GM21390 (cell line): ENCODE measurements around the gene CYFIP1.

Source experiments
- ATAC-seq: cut with Tn5 transposase; IDR thresholded peaks from one replicate; pipeline ENCODE4 v1.9.1; 2021; ENCODE audit not compliant: unreplicated experiment

The CYFIP1 gene

GRCh38 chr15:22969489-22969888 is 10.7 kb downstream of the CYFIP1 start:
- no peak for ATAC-seq

GRCh38 chr15:22968366-22968765 is 11.8 kb downstream of the CYFIP1 start:
- ATAC-seq = no peak

DNA sequence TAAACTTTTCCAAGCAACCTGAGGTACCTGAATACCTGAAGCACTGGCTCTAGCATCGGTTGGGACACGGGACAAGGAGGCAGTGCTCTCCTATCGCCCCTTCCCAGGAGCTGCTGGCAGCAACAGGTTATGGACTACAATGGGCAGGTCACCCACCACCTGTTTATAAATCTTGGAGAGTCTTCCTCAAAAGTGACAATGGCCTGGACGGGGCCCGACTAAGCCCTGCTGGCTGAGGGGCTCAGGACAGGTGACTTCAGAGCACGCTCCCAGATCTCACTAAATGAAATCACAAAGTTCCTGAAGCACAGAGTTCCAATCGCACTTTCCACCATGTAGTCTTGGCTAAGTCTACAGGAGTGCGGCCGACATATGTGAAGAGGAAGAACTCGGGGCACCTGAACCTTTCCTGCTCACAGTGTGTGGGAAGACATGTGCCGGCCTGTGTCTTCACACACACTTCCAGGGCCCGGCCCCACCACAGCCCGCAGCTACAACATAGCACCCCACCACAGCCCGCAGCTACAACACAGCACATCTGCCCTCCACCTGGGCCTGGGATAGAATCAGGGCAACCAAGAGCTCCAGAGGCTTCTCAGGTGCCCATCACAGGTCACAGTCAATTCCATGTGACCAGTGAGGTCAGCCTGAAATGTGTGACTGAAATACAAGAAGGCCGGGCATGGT is 12.9 kb downstream of the CYFIP1 start:
- ATAC-seq = no peak

DNA sequence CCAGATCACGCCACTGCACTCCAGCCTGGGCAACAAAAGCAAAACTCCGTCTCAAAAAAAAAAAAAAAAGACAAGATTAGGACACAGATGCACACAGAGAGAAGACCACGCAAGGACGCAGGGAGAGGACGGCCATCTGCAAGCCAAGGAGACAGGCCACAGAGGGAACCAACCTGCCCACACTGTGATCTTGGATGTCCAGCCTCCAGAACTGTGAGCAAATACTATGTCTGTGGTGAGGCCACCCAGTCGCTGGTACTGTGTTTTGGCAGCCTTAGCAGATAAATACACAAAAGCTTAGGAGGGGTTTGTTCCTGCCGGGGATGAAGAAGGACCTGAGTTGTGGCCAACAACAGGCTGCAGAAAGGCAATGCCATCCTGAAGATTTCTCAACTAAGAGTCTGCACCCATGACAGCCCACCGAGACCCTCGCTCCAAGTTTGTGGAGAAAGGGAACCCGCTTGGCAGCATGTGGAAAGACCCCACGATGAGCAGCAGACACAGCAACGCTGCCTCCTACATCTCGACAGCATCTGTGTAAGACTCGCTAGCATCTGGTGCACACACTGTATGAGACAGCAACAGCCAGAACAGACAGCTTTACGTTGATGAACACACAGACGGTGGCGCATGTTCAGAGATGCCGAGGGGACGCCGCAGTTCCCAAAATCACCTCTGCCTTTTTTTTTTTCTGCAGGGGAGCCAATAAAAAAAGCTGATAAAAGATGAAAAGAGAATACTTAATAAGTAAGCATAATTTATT is 13.7 kb downstream of the CYFIP1 start:
- no peak for ATAC-seq

DNA sequence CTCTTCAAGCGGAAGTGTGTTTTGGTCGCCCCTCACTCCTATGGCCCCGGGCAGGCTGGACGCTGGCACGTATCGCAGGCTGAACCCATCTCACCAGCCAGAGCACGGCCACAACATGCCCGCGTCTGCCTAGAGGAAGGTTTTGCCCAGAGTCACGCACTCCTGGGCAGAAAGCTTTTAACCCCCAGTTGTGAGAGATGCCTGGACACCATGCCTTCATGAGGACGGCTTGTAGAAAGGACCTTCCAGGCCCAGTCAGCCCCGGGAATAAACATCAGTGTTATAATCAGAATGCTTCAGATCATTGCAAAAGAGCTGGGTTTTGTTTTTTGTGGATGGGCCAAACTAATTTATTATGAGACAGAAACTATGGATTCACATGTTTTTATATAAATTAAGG is 16.5 kb downstream of the CYFIP1 start:
- ATAC-seq = no peak

GRCh38 chr15:22962611-22963010 is 17.6 kb downstream of the CYFIP1 start:
- ATAC-seq = no peak

DNA sequence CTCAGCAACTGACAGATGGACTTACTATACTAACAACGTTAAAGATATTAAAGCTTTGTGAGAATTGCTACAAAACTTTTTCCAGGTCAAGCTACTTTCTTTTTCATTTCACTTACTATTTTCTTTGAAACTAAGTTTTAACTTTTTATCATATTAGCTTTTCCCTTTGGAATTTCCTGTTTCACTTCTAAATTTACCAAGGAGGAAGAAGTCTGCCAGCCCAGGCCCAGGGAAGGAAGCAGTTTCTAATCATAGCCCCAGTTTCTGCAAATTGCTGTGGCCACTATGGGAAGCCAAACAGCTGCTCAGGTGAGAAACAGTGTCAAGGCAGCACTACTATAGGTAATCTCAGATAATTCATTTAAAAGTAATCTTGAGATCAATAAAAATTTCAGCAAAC is 18.4 kb downstream of the CYFIP1 start:
- no peak for ATAC-seq

DNA sequence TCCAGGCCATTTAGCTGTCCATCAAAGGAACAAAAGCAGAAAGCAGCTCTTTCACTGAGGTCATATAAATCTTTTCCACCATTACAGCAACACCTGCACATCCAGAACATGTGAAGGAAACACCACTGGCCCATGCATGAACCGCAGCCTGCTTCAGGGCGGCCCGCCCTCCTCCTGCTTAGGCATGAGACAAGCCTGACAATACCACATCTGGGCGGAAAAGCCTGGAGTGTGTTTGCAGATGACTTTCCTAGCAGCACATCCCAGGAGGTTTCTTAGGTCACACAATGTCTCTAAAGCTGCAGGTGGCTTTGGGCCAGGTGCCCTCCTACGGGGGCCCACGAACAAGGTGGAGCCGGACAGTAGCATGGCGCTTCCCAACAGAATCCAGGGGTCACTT is 19.6 kb downstream of the CYFIP1 start:
- no peak for ATAC-seq

- ATAC-seq = no peak
Measured at GRCh38 chr15:22960126-22960525, 20.0 kb downstream of the CYFIP1 start.

GRCh38 chr15:22959321-22960101 is 20.7 kb downstream of the CYFIP1 start:
- ATAC-seq = no peak

DNA sequence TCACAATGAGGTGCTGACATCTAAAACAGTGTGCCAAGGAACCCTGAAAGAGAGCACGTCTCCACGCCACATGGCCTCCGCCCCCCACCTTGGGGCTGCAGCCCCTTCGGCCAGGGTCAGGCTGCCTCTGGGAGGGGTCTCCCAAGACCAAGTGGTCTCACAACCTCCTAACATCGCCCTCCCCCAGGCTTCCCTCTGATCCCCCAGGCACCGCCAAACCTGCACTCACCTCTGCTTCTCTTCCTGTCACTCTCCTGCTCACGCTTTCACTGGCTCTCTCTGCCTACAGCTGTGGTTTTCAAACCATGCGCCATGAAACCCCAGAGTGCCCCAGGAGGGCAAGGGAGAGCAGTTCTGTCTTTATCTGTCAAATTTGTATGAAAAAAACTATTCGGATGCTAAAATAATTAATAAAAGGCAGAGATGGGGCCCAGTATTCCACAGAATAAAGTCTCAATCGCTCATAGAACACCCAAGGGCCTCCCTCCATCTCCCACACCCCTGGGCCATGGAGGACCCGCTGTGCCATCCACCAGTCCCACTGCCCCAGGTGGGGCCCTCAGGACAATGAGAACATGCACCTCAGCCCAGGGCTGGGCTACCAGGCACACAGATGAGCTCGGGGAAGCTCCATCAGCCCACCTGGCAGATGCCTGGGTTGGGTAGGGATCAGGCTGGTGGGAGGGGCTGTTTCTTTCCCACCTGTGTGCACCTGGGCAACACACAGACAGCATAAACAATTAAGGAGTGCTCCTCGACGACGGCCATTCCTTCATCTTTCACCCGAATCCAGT is 21.5 kb downstream of the CYFIP1 start:
- no peak for ATAC-seq

GRCh38 chr15:22956978-22957260 is 23.2 kb downstream of the CYFIP1 start:
- ATAC-seq = no peak

GRCh38 chr15:22956257-22956977 is 23.8 kb downstream of the CYFIP1 start:
- ATAC-seq = no peak

DNA sequence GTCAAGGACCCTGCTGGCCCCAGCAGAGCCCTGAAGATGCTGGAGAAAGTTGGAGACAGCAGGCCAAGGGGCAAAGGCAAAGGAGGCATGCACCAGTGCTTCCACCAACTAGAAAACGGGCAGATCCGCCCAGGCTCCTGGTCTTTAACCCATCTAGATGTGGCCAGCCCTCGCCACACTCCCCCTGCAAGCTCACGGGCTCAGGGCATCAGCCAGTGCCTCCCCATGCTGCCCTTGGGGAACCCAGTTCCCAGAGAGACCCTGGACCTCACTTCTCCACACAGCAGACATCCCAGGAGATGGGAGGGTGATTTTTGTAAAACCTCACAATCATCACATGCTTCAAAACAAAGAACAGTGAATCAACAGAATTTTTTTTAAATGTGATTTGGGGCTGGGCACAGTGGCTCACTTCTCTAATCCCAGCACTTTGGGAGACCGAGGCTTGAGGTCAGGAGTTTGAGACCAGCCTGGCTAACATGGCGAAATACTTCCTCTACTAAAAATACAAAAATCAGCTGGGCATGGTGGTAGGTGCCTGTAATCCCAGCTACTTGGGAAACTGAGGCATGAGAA is 24.5 kb downstream of the CYFIP1 start:
- ATAC-seq = no peak

GRCh38 chr15:22954798-22955543 is 25.2 kb downstream of the CYFIP1 start:
- ATAC-seq = no peak

DNA sequence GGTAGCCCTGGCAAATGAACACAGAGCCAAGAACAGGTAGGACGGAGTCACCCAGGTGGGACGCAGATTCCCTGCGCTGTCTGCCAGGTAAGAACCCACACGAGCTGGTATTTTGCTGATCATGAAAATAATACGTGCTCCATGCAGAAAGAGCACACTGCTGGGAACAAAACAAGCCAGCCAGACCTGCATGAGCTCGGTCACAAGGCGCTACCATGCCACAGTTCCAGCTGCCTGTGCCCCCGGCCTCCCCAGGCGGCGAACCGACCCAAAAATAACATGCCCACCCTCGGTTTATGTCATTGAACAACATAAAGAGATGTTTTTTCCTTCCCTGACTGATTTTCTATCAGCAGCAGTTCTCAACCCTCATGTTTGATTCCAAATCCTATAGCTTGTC is 25.8 kb downstream of the CYFIP1 start:
- ATAC-seq = no peak

GRCh38 chr15:22952796-22953579 is 27.2 kb downstream of the CYFIP1 start:
- no peak for ATAC-seq

GRCh38 chr15:22951381-22952280 is 28.5 kb downstream of the CYFIP1 start:
- ATAC-seq = no peak
